Stimulated activated naive CD8-positive, alpha-beta T cell treated with anti-CD3 and anti-CD28 coated beads, Interleukin-15, Interleukin-2, amounts not matched to agents 100 ng/mL and 50 ng/mL, for 24 hours (primary cell): ENCODE data around the gene SIGLEC6.

Source experiments
- H3K27ac Mint-ChIP-seq: one replicate; pipeline ENCODE4 v1.8.0; 2021; ENCODE audit warnings: mild to moderate bottlenecking, mixed read lengths
- H3K27me3 Mint-ChIP-seq: one replicate; pipeline ENCODE4 v1.8.0; 2021; ENCODE audit warnings: mixed read lengths
- H3K36me3 Mint-ChIP-seq: one replicate; pipeline ENCODE4 v1.8.0; 2021; ENCODE audit warnings: low read depth, mixed read lengths
- H3K4me1 Mint-ChIP-seq: one replicate; pipeline ENCODE4 v1.8.0; 2021; ENCODE audit warnings: low read depth, mixed read lengths
- H3K4me3 Mint-ChIP-seq: one replicate; pipeline ENCODE4 v1.8.0; 2021; ENCODE audit warnings: mild to moderate bottlenecking, mixed read lengths
- H3K9me3 Mint-ChIP-seq: one replicate; pipeline ENCODE4 v1.8.0; 2021; ENCODE audit warnings: mixed read lengths

The SIGLEC6 gene

GRCh38 chr19:51480590-51480989 is 50.9 kb downstream of the SIGLEC6 start:
- Mint-ChIP-seq H3K36me3 (no peaks in the 10 kb centered on the region), H3K27ac (no peak overlapping the region), H3K9me3 (peaks cover 7% of the 10 kb centered on the region)

GRCh38 chr19:51479531-51480331 is 51.7 kb downstream of the SIGLEC6 start:
- Mint-ChIP-seq H3K4me1 (peaks cover 32% of the 10 kb centered on the region), H3K27me3 (peaks cover 32% of the 10 kb centered on the region), H3K4me3 (peak overlapping the region; percentile 30), H3K27ac (peak overlapping the region; percentile 73), H3K36me3 (no peaks in the 10 kb centered on the region), H3K9me3 (peaks cover 7% of the 10 kb centered on the region)

More at GRCh38 chr19:51480590-51480989, 50.9 kb downstream of the SIGLEC6 start:
- H3K27me3 Mint-ChIP-seq = peaks cover 35% of the 10 kb centered on the region
- H3K4me3 Mint-ChIP-seq = no peak overlapping the region
- peaks cover 31% of the 10 kb centered on the region for H3K4me1 Mint-ChIP-seq

- Mint-ChIP-seq H3K27ac (peak within 1 kb of the TSS; percentile 73), H3K27me3 (peaks cover 23% of the 10 kb centered on the region), H3K4me3 (peak within 1 kb of the TSS; percentile 30), H3K9me3 (peaks cover 7% of the 10 kb centered on the region), H3K36me3 (no peaks in the 10 kb centered on the region), H3K4me1 (peaks cover 32% of the 10 kb centered on the region)
Observed at GRCh38 chr19:51478381-51479234, 52.9 kb downstream of the SIGLEC6 start, which contains the start of gene CEACAM18. Gene CEACAM18 (plus strand): TSS chr19:51478539.

- H3K9me3 Mint-ChIP-seq = peaks cover 7% of the 10 kb centered on the region
- no peak overlapping the region for H3K27ac Mint-ChIP-seq
- H3K4me3 Mint-ChIP-seq = no peak overlapping the region
- peaks cover 41% of the 10 kb centered on the region for H3K4me1 Mint-ChIP-seq
- no peaks in the 10 kb centered on the region for H3K36me3 Mint-ChIP-seq
- peaks cover 16% of the 10 kb centered on the region for H3K27me3 Mint-ChIP-seq
Observed at GRCh38 chr19:51477344-51477743, 54.1 kb downstream of the SIGLEC6 start.

GRCh38 chr19:51476164-51476563 is 55.3 kb downstream of the SIGLEC6 start:
- H3K27me3 Mint-ChIP-seq = peaks cover 12% of the 10 kb centered on the region
- H3K9me3 Mint-ChIP-seq = peaks cover 7% of the 10 kb centered on the region
- no peaks in the 10 kb centered on the region for H3K36me3 Mint-ChIP-seq
- no peak overlapping the region for H3K27ac Mint-ChIP-seq
- peaks cover 49% of the 10 kb centered on the region for H3K4me1 Mint-ChIP-seq
- no peak overlapping the region for H3K4me3 Mint-ChIP-seq

- no peak overlapping the region for H3K4me3 Mint-ChIP-seq
- H3K27ac Mint-ChIP-seq = no peak overlapping the region
- H3K27me3 Mint-ChIP-seq = peaks cover 12% of the 10 kb centered on the region
- H3K9me3 Mint-ChIP-seq = peaks cover 4% of the 10 kb centered on the region
- peaks cover 35% of the 10 kb centered on the region for H3K4me1 Mint-ChIP-seq
- no peaks in the 10 kb centered on the region for H3K36me3 Mint-ChIP-seq
Observed at GRCh38 chr19:51473009-51473707, 58.3 kb downstream of the SIGLEC6 start.

- Mint-ChIP-seq H3K9me3 (peaks cover 4% of the 10 kb centered on the region), H3K27me3 (peaks cover 15% of the 10 kb centered on the region), H3K27ac (no peak overlapping the region), H3K4me1 (peaks cover 40% of the 10 kb centered on the region), H3K4me3 (no peak overlapping the region), H3K36me3 (no peaks in the 10 kb centered on the region)
Observed at GRCh38 chr19:51472607-51473006, 58.9 kb downstream of the SIGLEC6 start.

- Mint-ChIP-seq H3K36me3 (no peaks in the 10 kb centered on the region), H3K27me3 (peaks cover 15% of the 10 kb centered on the region), H3K4me1 (peaks cover 44% of the 10 kb centered on the region)
Observed at GRCh38 chr19:51471527-51471926, 59.9 kb downstream of the SIGLEC6 start.

GRCh38 chr19:51470966-51471365 is 60.5 kb downstream of the SIGLEC6 start:
- Mint-ChIP-seq H3K9me3 (no peaks in the 10 kb centered on the region), H3K27me3 (peaks cover 15% of the 10 kb centered on the region), H3K4me1 (peaks cover 49% of the 10 kb centered on the region)

More at GRCh38 chr19:51471527-51471926, 59.9 kb downstream of the SIGLEC6 start:
- Mint-ChIP-seq H3K27ac (no peak overlapping the region), H3K9me3 (peaks cover 4% of the 10 kb centered on the region), H3K4me3 (no peak overlapping the region)

GRCh38 chr19:51469629-51470028 is 61.8 kb downstream of the SIGLEC6 start:
- Mint-ChIP-seq H3K27ac (no peak overlapping the region), H3K36me3 (no peaks in the 10 kb centered on the region), H3K9me3 (no peaks in the 10 kb centered on the region), H3K4me3 (no peak overlapping the region), H3K27me3 (peaks cover 22% of the 10 kb centered on the region), H3K4me1 (peaks cover 49% of the 10 kb centered on the region)

More at GRCh38 chr19:51470966-51471365, 60.5 kb downstream of the SIGLEC6 start:
- Mint-ChIP-seq H3K4me3 (no peak overlapping the region), H3K27ac (no peak overlapping the region), H3K36me3 (no peaks in the 10 kb centered on the region)

GRCh38 chr19:51469162-51469561 is 62.3 kb downstream of the SIGLEC6 start:
- no peak overlapping the region for H3K27ac Mint-ChIP-seq
- no peaks in the 10 kb centered on the region for H3K9me3 Mint-ChIP-seq
- peaks cover 53% of the 10 kb centered on the region for H3K4me1 Mint-ChIP-seq
- H3K36me3 Mint-ChIP-seq = no peaks in the 10 kb centered on the region
- H3K27me3 Mint-ChIP-seq = peaks cover 25% of the 10 kb centered on the region
- H3K4me3 Mint-ChIP-seq = no peak overlapping the region

- peaks cover 56% of the 10 kb centered on the region for H3K4me1 Mint-ChIP-seq
- peaks cover 28% of the 10 kb centered on the region for H3K27me3 Mint-ChIP-seq
- no peak overlapping the region for H3K4me3 Mint-ChIP-seq
Observed at GRCh38 chr19:51468545-51468920, 62.9 kb downstream of the SIGLEC6 start.

GRCh38 chr19:51467864-51468544 is 63.5 kb downstream of the SIGLEC6 start:
- H3K27ac Mint-ChIP-seq = no peak overlapping the region
- peaks cover 59% of the 10 kb centered on the region for H3K4me1 Mint-ChIP-seq

More at GRCh38 chr19:51468545-51468920, 62.9 kb downstream of the SIGLEC6 start:
- H3K27ac Mint-ChIP-seq = no peak overlapping the region
- H3K9me3 Mint-ChIP-seq = no peaks in the 10 kb centered on the region
- H3K36me3 Mint-ChIP-seq = no peaks in the 10 kb centered on the region

More at GRCh38 chr19:51467864-51468544, 63.5 kb downstream of the SIGLEC6 start:
- no peaks in the 10 kb centered on the region for H3K9me3 Mint-ChIP-seq
- H3K4me3 Mint-ChIP-seq = no peak overlapping the region
- H3K27me3 Mint-ChIP-seq = peaks cover 33% of the 10 kb centered on the region
- no peaks in the 10 kb centered on the region for H3K36me3 Mint-ChIP-seq
